Measurements from ENCODE around the gene RBM15.

RBM15 gene

DNA sequence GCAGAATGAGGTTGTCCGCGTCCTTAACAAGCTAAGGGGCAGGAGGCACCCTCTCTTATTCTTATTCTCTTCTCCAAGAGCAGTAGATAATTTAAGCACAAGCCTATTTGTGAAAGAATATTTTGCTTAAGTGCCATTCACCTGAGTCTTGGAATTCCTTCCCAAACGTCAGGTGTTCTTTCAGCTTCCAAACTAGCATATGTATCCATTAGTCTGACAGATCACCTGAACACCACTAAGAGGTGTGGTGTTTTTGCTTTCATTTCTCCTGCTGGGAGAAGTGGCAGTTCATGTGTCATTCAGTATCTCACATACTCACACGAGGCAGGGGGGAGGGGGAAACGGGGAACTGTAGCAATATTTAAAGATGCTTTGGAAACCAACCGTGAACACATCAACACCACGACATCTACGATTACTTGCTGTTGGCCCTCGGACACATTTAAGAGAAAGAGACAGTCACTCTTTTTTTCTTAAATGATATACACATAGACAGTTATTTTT is 45.5 kb upstream of the RBM15 start:
- Histone ChIP-seq H3K9me2 (replicated peaks; ENCODE audit: insufficient read depth, low read length) (no peaks in the 10 kb centered on the region), H3K27ac (ENCODE audit: low read length) (no peak overlapping the region), H3K9ac (ENCODE audit: low read length) (no peak overlapping the region), H3F3A (ENCODE audit: insufficient read depth, low read length) (no peaks in the 10 kb centered on the region), H2AFZ (ENCODE audit: low read length) (no peak overlapping the region), H3K79me2 (ENCODE audit: low read length) (no peaks in the 10 kb centered on the region), H3K4me1 (ENCODE audit: low read length) (no peaks in the 10 kb centered on the region), H3K4me3 (ENCODE audit: low read length) (no peak overlapping the region), H3K4me2 (ENCODE audit: low read depth, low read length) (no peak overlapping the region), H4K20me1 (ENCODE audit: insufficient read depth, low read length) (no peaks in the 10 kb centered on the region), H3K9me3 (replicated peaks; ENCODE audit: insufficient read depth, low read length) (no peaks in the 10 kb centered on the region), H3K27me3 (replicated peaks; ENCODE audit: insufficient read depth, low read length) (no peaks in the 10 kb centered on the region), H3K36me3 (replicated peaks; ENCODE audit: insufficient read depth, low read length) (no peaks in the 10 kb centered on the region)
- no peak for DNase-seq
- TF ChIP-seq, protein P1, sequence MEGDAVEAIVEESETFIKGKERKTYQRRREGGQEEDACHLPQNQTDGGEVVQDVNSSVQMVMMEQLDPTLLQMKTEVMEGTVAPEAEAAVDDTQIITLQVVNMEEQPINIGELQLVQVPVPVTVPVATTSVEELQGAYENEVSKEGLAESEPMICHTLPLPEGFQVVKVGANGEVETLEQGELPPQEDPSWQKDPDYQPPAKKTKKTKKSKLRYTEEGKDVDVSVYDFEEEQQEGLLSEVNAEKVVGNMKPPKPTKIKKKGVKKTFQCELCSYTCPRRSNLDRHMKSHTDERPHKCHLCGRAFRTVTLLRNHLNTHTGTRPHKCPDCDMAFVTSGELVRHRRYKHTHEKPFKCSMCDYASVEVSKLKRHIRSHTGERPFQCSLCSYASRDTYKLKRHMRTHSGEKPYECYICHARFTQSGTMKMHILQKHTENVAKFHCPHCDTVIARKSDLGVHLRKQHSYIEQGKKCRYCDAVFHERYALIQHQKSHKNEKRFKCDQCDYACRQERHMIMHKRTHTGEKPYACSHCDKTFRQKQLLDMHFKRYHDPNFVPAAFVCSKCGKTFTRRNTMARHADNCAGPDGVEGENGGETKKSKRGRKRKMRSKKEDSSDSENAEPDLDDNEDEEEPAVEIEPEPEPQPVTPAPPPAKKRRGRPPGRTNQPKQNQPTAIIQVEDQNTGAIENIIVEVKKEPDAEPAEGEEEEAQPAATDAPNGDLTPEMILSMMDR (IDR thresholded peaks at IDR 0.05; ENCODE audit: low read length): no peak
- no peak for TF ChIP-seq EZH2phosphoT487 (IDR thresholded peaks at IDR 0.05; ENCODE audit: low read length)

DNA sequence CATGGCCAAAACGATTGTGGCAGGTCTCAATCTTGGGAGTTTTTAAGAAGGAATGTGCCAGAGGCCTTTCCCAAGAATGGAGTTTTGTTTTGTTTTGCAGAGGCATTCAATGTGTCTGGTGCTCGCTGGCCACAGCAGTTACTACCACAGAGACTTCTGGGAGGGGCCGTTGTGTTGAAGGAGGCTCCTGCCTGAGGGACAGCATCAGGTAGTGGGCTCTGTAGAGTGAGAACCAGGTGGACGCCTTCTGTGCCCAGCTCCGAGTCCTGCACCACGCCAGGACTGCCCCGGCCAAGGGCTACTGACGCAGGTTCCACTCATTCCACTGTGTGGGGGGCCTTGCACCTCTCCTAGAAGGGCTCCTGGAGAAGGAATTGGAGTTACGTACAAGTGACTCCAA is 44.9 kb upstream of the RBM15 start:
- Histone ChIP-seq H3K9me2 (replicated peaks; ENCODE audit: insufficient read depth, low read length) (no peaks in the 10 kb centered on the region), H3K9me3 (replicated peaks; ENCODE audit: insufficient read depth, low read length) (no peaks in the 10 kb centered on the region), H3K27me3 (replicated peaks; ENCODE audit: insufficient read depth, low read length) (no peaks in the 10 kb centered on the region), H3F3A (ENCODE audit: insufficient read depth, low read length) (no peaks in the 10 kb centered on the region), H3K79me2 (ENCODE audit: low read length) (no peaks in the 10 kb centered on the region), H3K4me2 (ENCODE audit: low read depth, low read length) (no peak overlapping the region), H3K27ac (ENCODE audit: low read length) (no peak overlapping the region), H2AFZ (ENCODE audit: low read length) (no peak overlapping the region), H3K4me1 (ENCODE audit: low read length) (no peaks in the 10 kb centered on the region), H3K9ac (ENCODE audit: low read length) (no peak overlapping the region), H4K20me1 (ENCODE audit: insufficient read depth, low read length) (no peaks in the 10 kb centered on the region), H3K4me3 (ENCODE audit: low read length) (no peak overlapping the region), H3K36me3 (replicated peaks; ENCODE audit: insufficient read depth, low read length) (no peaks in the 10 kb centered on the region)
- no peak for TF ChIP-seq EZH2 (optimal IDR thresholded peaks at IDR 0.05; ENCODE audit: low read depth, low read length)
- no peak for DNase-seq

DNA sequence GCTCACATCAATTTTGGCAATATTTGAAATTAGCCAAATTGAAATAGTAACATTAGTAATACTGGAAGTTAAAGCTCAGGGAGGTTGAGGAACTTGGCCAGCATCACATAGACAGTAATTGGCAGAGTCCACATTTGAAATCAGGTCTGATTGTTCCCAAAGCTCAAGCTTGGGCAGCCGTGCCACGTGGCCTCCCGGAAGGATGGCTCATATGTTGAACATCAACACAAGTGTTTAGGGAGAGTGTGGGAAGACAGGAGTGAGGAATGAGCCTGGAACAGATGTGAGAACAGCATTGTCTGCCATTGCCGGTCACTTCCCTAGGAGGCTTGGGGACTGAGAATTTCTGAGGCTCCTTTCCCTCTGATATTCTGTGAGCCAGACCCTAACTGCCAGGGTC is 40.2 kb upstream of the RBM15 start:
- Histone ChIP-seq H3F3A (ENCODE audit: insufficient read depth, low read length) (no peaks in the 10 kb centered on the region), H3K4me2 (ENCODE audit: low read depth, low read length) (no peak overlapping the region), H3K9me3 (replicated peaks; ENCODE audit: insufficient read depth, low read length) (no peaks in the 10 kb centered on the region), H3K36me3 (replicated peaks; ENCODE audit: insufficient read depth, low read length) (no peaks in the 10 kb centered on the region), H3K27me3 (replicated peaks; ENCODE audit: insufficient read depth, low read length) (no peaks in the 10 kb centered on the region), H2AFZ (ENCODE audit: low read length) (no peak overlapping the region), H3K79me2 (ENCODE audit: low read length) (no peaks in the 10 kb centered on the region), H4K20me1 (ENCODE audit: insufficient read depth, low read length) (no peaks in the 10 kb centered on the region), H3K9me2 (replicated peaks; ENCODE audit: insufficient read depth, low read length) (no peaks in the 10 kb centered on the region), H3K4me1 (ENCODE audit: low read length) (no peaks in the 10 kb centered on the region), H3K4me3 (ENCODE audit: low read length) (no peak overlapping the region), H3K27ac (ENCODE audit: low read length) (no peak overlapping the region), H3K9ac (ENCODE audit: low read length) (no peak overlapping the region)
- TF ChIP-seq EZH2phosphoT487 (IDR thresholded peaks at IDR 0.05; ENCODE audit: low read length) (no peak), EZH2 (optimal IDR thresholded peaks at IDR 0.05; ENCODE audit: low read depth, low read length) (no peak)
- TF ChIP-seq, protein P1 (IDR thresholded peaks at IDR 0.05; ENCODE audit: low read length): no peak
- no peak for DNase-seq

DNA sequence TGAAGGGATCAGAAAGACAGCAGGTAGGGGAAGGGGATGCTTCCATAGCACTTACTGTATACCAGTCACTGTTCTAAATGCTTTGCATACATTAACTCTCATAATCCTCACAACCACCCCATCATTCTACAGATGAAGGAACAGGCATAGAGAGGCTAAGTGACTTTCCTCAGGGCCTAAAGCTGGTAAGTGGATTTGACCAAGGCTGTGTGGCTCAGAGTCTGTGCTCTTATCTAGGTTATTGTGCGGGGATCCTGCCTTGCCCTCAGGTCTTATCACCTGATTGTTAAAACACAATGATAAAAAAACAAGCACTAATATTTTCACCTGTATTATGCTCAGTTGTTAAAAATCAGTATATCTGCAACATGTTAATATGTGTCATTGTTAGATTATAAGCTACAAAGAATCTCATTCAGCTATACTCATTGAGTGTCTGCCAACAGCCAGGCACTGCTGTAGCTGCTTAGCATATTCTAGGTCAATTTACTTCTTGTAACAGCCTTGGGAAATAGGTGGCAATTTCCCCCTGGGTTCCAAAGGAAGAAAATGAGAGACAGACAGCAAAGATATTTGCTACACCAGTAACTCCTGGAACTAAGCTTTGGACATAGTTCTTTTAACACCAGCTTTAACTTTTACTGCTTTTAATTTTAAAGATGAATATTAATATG is 38.6 kb upstream of the RBM15 start:
- no peaks in the 10 kb centered on the region for H3K27me3 ChIP-seq (replicated peaks; ENCODE audit: insufficient read depth, low read length)
- TF ChIP-seq EZH2phosphoT487 (IDR thresholded peaks at IDR 0.05; ENCODE audit: low read length) (no peak), EZH2 (optimal IDR thresholded peaks at IDR 0.05; ENCODE audit: low read depth, low read length) (no peak)
- TF ChIP-seq, protein P1 (IDR thresholded peaks at IDR 0.05; ENCODE audit: low read length): no peak
- H2AFZ ChIP-seq (ENCODE audit: low read length): no peak overlapping the region
- H3F3A ChIP-seq (ENCODE audit: insufficient read depth, low read length): no peaks in the 10 kb centered on the region
- DNase-seq: no peak
- no peak overlapping the region for H3K4me2 ChIP-seq (ENCODE audit: low read depth, low read length)
- no peaks in the 10 kb centered on the region for H3K36me3 ChIP-seq (replicated peaks; ENCODE audit: insufficient read depth, low read length)
- H3K27ac ChIP-seq (ENCODE audit: low read length): no peak overlapping the region
- no peaks in the 10 kb centered on the region for H3K9me3 ChIP-seq (replicated peaks; ENCODE audit: insufficient read depth, low read length)
- H3K9ac ChIP-seq (ENCODE audit: low read length): no peak overlapping the region
- H3K4me3 ChIP-seq (ENCODE audit: low read length): no peak overlapping the region
- no peaks in the 10 kb centered on the region for H3K9me2 ChIP-seq (replicated peaks; ENCODE audit: insufficient read depth, low read length)
- no peaks in the 10 kb centered on the region for H3K79me2 ChIP-seq (ENCODE audit: low read length)
- no peaks in the 10 kb centered on the region for H4K20me1 ChIP-seq (ENCODE audit: insufficient read depth, low read length)
- H3K4me1 ChIP-seq (ENCODE audit: low read length): no peaks in the 10 kb centered on the region

All from MM.1S (cell line).